GM12878 (cell line): Measurements from ENCODE around the gene PLAC8L1. TPM values are rescaled to one million over a fixed set of nuclear protein-coding genes. Genes with fewer than 3 reads are reported as not detected.

Source experiments
- ATAC-seq: fragments of 200-7000 bp; cut with Tn5 transposase; 3 replicates; pipeline ENCODE4 v1.9.1; 2020; ENCODE audit warnings: mild to moderate bottlenecking, moderate library complexity
- BruUV-seq: library from RNA; stranded (reverse); fragments of 400-500 nt; replicated peaks from 2 replicates; lab custom pipeline; 2021; lab: Mats Ljungman, UMichigan
- CTCF ChIA-PET: fragments of 300-600 bp; sonication (Branson Sonifier 250); formaldehyde crosslinking; extraction: SDS; loops from one replicate; lab custom pipeline; 2021; ENCODE audit warnings: inconsistent platforms; lab: Yijun Ruan, JAX
- POLR2A ChIA-PET: fragments of 350-600 bp; formaldehyde crosslinking; extraction: SDS; loops from one replicate; lab custom pipeline; 2021; ENCODE audit warnings: inconsistent platforms; lab: Charles Lee
- RAD21 ChIA-PET: fragments of 300-600 bp; sonication (Branson Sonifier 250); formaldehyde crosslinking; loops from one replicate; lab custom pipeline; 2023; ENCODE audit warnings: antibody characterized with exemption; ENCODE audit not compliant: unreplicated experiment; lab: Charles Lee
- SMC1A ChIA-PET: fragments of 300-600 bp; sonication (Branson Sonifier 250); formaldehyde crosslinking; loops from one replicate; lab custom pipeline; 2023; ENCODE audit not compliant: unreplicated experiment, uncharacterized antibody; lab: Charles Lee
- DNase-seq: peaks from one replicate; pipeline ENCODE4 v3.0.0-alpha.2; 2011; ENCODE audit warnings: low read depth, low spot score
- FAIRE-seq: peaks from 3 replicates; lab custom pipeline; 2011; peaks lifted over from hg19 to GRCh38; lab: Jason Lieb, UNC
- H2AFZ ChIP-seq: 2 replicates; pipeline ENCODE4 v1.6.0; 2011; ENCODE audit warnings: low read depth, low read length, control low read depth; ENCODE audit not compliant: control insufficient read depth
- H3K27ac ChIP-seq: 2 replicates; pipeline ENCODE4 v1.5.1; 2011; ENCODE audit warnings: control low read depth; ENCODE audit not compliant: control insufficient read depth, insufficient read depth
- H3K27me3 ChIP-seq, 2 experiments: replicated peaks in 1 of 2; 2 replicates each; pipeline versions ENCODE4 v1.6.0 to v1.6.1; 2011; ENCODE audit warnings: low read length in 1 of 2; ENCODE audit not compliant: control insufficient read depth in 2 of 2, insufficient read depth in 2 of 2
- H3K36me3 ChIP-seq, 2 experiments: 2 replicates each; pipeline ENCODE4 v1.5.1; 2011; ENCODE audit warnings: low read length in 1 of 2; ENCODE audit not compliant: control insufficient read depth in 2 of 2, insufficient read depth in 2 of 2
- H3K4me1 ChIP-seq: 2 replicates; pipeline ENCODE4 v1.6.1; 2011; ENCODE audit warnings: mild to moderate bottlenecking, low read length, moderate library complexity, mixed read lengths; ENCODE audit not compliant: control insufficient read depth, insufficient read depth
- H3K4me2 ChIP-seq: 2 replicates; pipeline ENCODE4 v1.6.0; 2011; ENCODE audit warnings: control low read depth; ENCODE audit not compliant: control insufficient read depth, insufficient read depth
- H3K4me3 ChIP-seq: fragments of 200-600 bp; sonication (generic); 2 replicates; pipeline ENCODE4 v1.5.1; 2016
- H3K79me2 ChIP-seq: 2 replicates; pipeline ENCODE4 v1.6.0; 2011; ENCODE audit warnings: low read length; ENCODE audit not compliant: control insufficient read depth, insufficient read depth
- H3K9ac ChIP-seq: 2 replicates; pipeline ENCODE4 v1.8.0; 2011; ENCODE audit warnings: low read length, control low read depth, mixed read lengths; ENCODE audit not compliant: control insufficient read depth, insufficient read depth
- H3K9me3 ChIP-seq: replicated peaks from 3 replicates; pipeline ENCODE4 v1.5.1; 2011; ENCODE audit warnings: mild to moderate bottlenecking, low read length; ENCODE audit not compliant: control insufficient read depth, insufficient read depth
- H4K20me1 ChIP-seq: 2 replicates; pipeline ENCODE4 v1.6.0; 2011; ENCODE audit not compliant: control insufficient read depth, insufficient read depth
- BACH1 ChIP-seq: fragments of 450-650 bp; IDR thresholded peaks from 2 replicates; pipeline ENCODE4 v1.6.1; 2017; ENCODE audit warnings: mild to moderate bottlenecking, borderline replicate concordance
- CHD2 ChIP-seq: IDR thresholded peaks from 2 replicates; pipeline ENCODE4 v1.6.1; 2011; ENCODE audit warnings: low read depth, low read length, improper control_type of control experiment, borderline replicate concordance
- E4F1 ChIP-seq: fragments of 450-650 bp; IDR thresholded peaks from 2 replicates; pipeline ENCODE4 v1.6.1; 2018; ENCODE audit warnings: borderline replicate concordance, mild to moderate bottlenecking; ENCODE audit not compliant: partially characterized antibody
- ESRRA ChIP-seq: IDR thresholded peaks from 2 replicates; pipeline ENCODE4 v1.6.1; 2012; ENCODE audit warnings: mild to moderate bottlenecking, low read length, improper control_type of control experiment
- HDAC6 ChIP-seq: fragments of 200-600 bp; sonication (generic); IDR thresholded peaks from one replicate; pipeline ENCODE4 v1.8.0; 2017; ENCODE audit warnings: antibody characterized with exemption; ENCODE audit not compliant: unreplicated experiment
- IKZF1 ChIP-seq: fragments of 450-650 bp; conservative IDR thresholded peaks from 2 replicates; pipeline ENCODE4 v1.6.1; 2017; ENCODE audit warnings: antibody characterized with exemption, mild to moderate bottlenecking
- IRF4 ChIP-seq: IDR thresholded peaks from 2 replicates; pipeline ENCODE4 v1.6.1; 2011; ENCODE audit warnings: low read depth, low read length
- MTA3 ChIP-seq: IDR thresholded peaks from 2 replicates; pipeline ENCODE4 v1.6.1; 2012; ENCODE audit warnings: low read length, inconsistent platforms, borderline replicate concordance
- NFIC ChIP-seq: IDR thresholded peaks from 2 replicates; pipeline ENCODE4 v1.6.1; 2012; ENCODE audit warnings: low read depth, mild to moderate bottlenecking, inconsistent platforms, low read length, moderate library complexity
- PAX5 ChIP-seq: IDR thresholded peaks from 2 replicates; pipeline ENCODE4 v1.6.1; 2011; ENCODE audit warnings: low read depth, low read length, borderline replicate concordance
- PRDM15 ChIP-seq: fragments of 450-650 bp; formaldehyde crosslinking; IDR thresholded peaks from 2 replicates; pipeline ENCODE4 v1.4.0; 2020; ENCODE audit warnings: mild to moderate bottlenecking, moderate library complexity
- RCOR1 ChIP-seq: conservative IDR thresholded peaks from 2 replicates; pipeline ENCODE4 v1.6.1; 2012; ENCODE audit warnings: low read depth, low read length, improper control_type of control experiment
- TAF1 ChIP-seq: IDR thresholded peaks from 2 replicates; pipeline ENCODE4 v1.6.1; 2011; ENCODE audit warnings: mild to moderate bottlenecking, low read depth, low read length, borderline replicate concordance
- TCF12 ChIP-seq: IDR thresholded peaks from 2 replicates; pipeline ENCODE4 v1.6.1; 2011; ENCODE audit warnings: low read depth, mild to moderate bottlenecking, low read length
- WGBS: methylation state at CpG from one replicate; pipeline ENCODE4 v1.1.6; 2016; ENCODE audit warnings: low lambda C conversion rate; ENCODE audit not compliant: insufficient replicate concordance, insufficient coverage; ENCODE audit errors: missing lambda C conversion rate; 5-methylcytosine and 5-hydroxymethylcytosine counted together
- in situ Hi-C: fragments of 300-500 bp; cut with MboI; formaldehyde crosslinking; loops from 9 replicates; pipeline ENCODE4 v1.14.3; 2018; ENCODE audit warnings: mixed read lengths
- intact Hi-C: fragments of 100-400 bp; cut with micrococcal nuclease; formaldehyde crosslinking; loops from one replicate; pipeline ENCODE4 v1.14.2; 2022; ENCODE audit not compliant: unreplicated experiment
- polyA plus RNA-seq, 11 experiments: library from polyadenylated mRNA; depleted of rRNA in 4 of 11; unstranded in 6 of 11; stranded (reverse) in 5 of 11; fragments of >200 nt; fragmentation: Nextera tagmentation in 4 of 11; fragmentation: Illumina TruSeq in 1 of 11; extraction: Ambion mirVana in 4 of 11; extraction: Trizol in 1 of 11; gene quantifications; 1 replicate in 1 of 11; 2 replicates in 10 of 11; pipeline versions ENCODE4 v1.2.1 to v1.2.3, GENCODE V29; 2011 to 2016; ENCODE audit warnings: inconsistent platforms in 2 of 11, missing spikeins in 2 of 11, low read depth in 1 of 11
- total RNA-seq, 4 experiments: library from RNA; depleted of rRNA in 3 of 4; stranded (reverse); fragments of >200 nt in 3 of 4; fragmentation: Illumina TruSeq in 1 of 4; extraction: Trizol in 1 of 4; gene quantifications; 2 replicates each; pipeline versions ENCODE4 v1.2.1 to v1.2.3, GENCODE V29; 2013 to 2021
- TF ChIP-seq, protein P1 (sequence below): fragments of 450-650 bp; IDR thresholded peaks from 2 replicates; pipeline ENCODE4 v1.6.1; 2017; ENCODE audit warnings: mild to moderate bottlenecking
- TF ChIP-seq, protein P2 (sequence below): fragments of 450-650 bp; conservative IDR thresholded peaks from 2 replicates; pipeline ENCODE4 v1.6.1; 2017; ENCODE audit warnings: mild to moderate bottlenecking, moderate library complexity

Gene PLAC8L1
- total and polyA plus RNA-seq, 10 of the 15 experiments (the other 5 are each of a cell fraction or from before 2014, with no cell fraction given) = 0.17 to 0.39 (median 0.24) TPM; not detected in 4

GRCh38 chr5:146082798-146083197 lies 22.6 kb downstream of the PLAC8L1 start:
- Histone ChIP-seq H4K20me1 (no peaks in the 10 kb centered on the region), H3K4me2 (peak overlapping the region; percentile 46), H3K36me3 (no peaks in the 10 kb centered on the region), H3K4me3 (no peak overlapping the region), H3K9me3 (no peaks in the 10 kb centered on the region), H2AFZ (no peak overlapping the region), H3K27me3 (no peaks in the 10 kb centered on the region), H3K79me2 (no peaks in the 10 kb centered on the region), H3K4me1 (peaks cover 25% of the 10 kb centered on the region), H3K9ac (no peak overlapping the region), H3K27ac (no peak overlapping the region)
- SMC1A ChIA-PET = no interaction called here
- CTCF ChIA-PET = no interaction called here
- peak; percentile 97 for FAIRE-seq
- peak; percentile 94 for ATAC-seq
- RAD21 ChIA-PET = no interaction called here
- in situ Hi-C loops = no loop called here
- TF ChIP-seq E4F1 (no peak), PAX5 (no peak), NFIC (no peak), BACH1 (no peak), RCOR1 (no peak), MTA3 (no peak), TAF1 (no peak), PRDM15 (no peak), IRF4 (no peak), ESRRA (no peak), CHD2 (no peak), HDAC6 (no peak), TCF12 (no peak), IKZF1 (no peak)
- TF ChIP-seq, protein P1, sequence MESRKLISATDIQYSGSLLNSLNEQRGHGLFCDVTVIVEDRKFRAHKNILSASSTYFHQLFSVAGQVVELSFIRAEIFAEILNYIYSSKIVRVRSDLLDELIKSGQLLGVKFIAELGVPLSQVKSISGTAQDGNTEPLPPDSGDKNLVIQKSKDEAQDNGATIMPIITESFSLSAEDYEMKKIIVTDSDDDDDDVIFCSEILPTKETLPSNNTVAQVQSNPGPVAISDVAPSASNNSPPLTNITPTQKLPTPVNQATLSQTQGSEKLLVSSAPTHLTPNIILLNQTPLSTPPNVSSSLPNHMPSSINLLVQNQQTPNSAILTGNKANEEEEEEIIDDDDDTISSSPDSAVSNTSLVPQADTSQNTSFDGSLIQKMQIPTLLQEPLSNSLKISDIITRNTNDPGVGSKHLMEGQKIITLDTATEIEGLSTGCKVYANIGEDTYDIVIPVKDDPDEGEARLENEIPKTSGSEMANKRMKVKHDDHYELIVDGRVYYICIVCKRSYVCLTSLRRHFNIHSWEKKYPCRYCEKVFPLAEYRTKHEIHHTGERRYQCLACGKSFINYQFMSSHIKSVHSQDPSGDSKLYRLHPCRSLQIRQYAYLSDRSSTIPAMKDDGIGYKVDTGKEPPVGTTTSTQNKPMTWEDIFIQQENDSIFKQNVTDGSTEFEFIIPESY = no peak
- TF ChIP-seq, protein P2, sequence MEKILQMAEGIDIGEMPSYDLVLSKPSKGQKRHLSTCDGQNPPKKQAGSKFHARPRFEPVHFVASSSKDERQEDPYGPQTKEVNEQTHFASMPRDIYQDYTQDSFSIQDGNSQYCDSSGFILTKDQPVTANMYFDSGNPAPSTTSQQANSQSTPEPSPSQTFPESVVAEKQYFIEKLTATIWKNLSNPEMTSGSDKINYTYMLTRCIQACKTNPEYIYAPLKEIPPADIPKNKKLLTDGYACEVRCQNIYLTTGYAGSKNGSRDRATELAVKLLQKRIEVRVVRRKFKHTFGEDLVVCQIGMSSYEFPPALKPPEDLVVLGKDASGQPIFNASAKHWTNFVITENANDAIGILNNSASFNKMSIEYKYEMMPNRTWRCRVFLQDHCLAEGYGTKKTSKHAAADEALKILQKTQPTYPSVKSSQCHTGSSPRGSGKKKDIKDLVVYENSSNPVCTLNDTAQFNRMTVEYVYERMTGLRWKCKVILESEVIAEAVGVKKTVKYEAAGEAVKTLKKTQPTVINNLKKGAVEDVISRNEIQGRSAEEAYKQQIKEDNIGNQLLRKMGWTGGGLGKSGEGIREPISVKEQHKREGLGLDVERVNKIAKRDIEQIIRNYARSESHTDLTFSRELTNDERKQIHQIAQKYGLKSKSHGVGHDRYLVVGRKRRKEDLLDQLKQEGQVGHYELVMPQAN = no peak
- intact Hi-C loops = no loop called here
- WGBS = 23% methylated on average over 3 of the region's 3 CpGs
- peak; percentile 40 for DNase-seq
- no TSS peak for BruUV-seq
- POLR2A ChIA-PET = no interaction called here
